Neural progenitor cell (in vitro differentiated cells): Measurements from ENCODE around the gene ACAN.

Experiments
- EZH2 ChIP-seq: fragments of 200-600 bp; sonication (generic); IDR thresholded peaks from 2 replicates; pipeline ENCODE4 v1.6.1; 2017; ENCODE audit warnings: antibody characterized with exemption, mild to moderate bottlenecking, moderate library complexity
- EZH2phosphoT487 ChIP-seq: fragments of 200-600 bp; sonication (generic); IDR thresholded peaks from 2 replicates; pipeline ENCODE4 v1.6.1; 2017; ENCODE audit warnings: antibody characterized with exemption
- TF ChIP-seq, protein P1 (sequence below): fragments of 200-600 bp; sonication (generic); IDR thresholded peaks from 2 replicates; pipeline ENCODE4 v1.5.1; 2017; ENCODE audit warnings: antibody characterized with exemption, mild to moderate bottlenecking

DNA sequence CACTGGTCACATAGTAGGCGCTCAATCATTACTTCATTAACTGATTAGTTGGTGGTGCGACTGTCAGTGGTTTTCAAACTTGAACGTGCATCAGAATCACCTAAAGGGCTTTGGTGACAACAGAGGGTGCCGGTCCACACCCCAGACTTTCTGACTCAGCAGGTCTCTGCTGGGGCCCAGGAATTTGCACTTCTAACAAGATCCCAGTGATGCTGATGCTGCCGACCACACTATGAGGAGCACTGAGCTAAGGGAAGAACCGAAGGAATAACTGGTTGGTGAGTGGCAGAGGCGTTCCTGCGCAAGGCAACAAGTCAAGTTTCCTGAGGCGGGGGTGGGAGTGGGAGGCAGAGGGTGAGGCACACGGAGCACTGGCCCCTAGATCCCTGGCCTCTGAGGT is 73.3 kb downstream of the ACAN start:
- no peak for TF ChIP-seq EZH2phosphoT487
- TF ChIP-seq, protein P1, sequence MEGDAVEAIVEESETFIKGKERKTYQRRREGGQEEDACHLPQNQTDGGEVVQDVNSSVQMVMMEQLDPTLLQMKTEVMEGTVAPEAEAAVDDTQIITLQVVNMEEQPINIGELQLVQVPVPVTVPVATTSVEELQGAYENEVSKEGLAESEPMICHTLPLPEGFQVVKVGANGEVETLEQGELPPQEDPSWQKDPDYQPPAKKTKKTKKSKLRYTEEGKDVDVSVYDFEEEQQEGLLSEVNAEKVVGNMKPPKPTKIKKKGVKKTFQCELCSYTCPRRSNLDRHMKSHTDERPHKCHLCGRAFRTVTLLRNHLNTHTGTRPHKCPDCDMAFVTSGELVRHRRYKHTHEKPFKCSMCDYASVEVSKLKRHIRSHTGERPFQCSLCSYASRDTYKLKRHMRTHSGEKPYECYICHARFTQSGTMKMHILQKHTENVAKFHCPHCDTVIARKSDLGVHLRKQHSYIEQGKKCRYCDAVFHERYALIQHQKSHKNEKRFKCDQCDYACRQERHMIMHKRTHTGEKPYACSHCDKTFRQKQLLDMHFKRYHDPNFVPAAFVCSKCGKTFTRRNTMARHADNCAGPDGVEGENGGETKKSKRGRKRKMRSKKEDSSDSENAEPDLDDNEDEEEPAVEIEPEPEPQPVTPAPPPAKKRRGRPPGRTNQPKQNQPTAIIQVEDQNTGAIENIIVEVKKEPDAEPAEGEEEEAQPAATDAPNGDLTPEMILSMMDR = no peak
- no peak for TF ChIP-seq EZH2
